DMS114 treated with DMSO at 0.1 percent for 48 hours (cell line): Measurements from ENCODE around the gene MED8.

ENCODE experiments used
- DNase-seq: peaks from one replicate; lab custom pipeline; 2025; ENCODE audit not compliant: unreplicated experiment; lab: John Stamatoyannopoulos, UW

The MED8 gene

DNA sequence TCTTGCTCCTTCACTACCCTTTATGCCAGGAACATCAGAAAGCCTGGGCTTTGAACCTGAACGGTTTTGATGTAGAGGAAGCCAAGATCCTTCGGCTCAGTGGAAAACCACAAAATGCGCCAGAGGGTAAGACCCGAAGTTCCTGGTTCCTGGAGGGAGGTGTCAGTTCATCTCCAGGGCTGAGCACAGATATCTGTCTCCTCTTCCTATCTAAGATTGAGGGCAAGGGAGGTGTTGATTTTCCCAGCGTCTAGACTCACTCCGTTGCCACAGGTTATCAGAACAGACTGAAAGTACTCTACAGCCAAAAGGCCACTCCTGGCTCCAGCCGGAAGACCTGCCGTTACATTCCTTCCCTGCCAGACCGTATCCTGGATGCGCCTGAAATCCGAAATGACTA lies 29.9 kb downstream of the MED8 start:
- no peak for DNase-seq

DNA sequence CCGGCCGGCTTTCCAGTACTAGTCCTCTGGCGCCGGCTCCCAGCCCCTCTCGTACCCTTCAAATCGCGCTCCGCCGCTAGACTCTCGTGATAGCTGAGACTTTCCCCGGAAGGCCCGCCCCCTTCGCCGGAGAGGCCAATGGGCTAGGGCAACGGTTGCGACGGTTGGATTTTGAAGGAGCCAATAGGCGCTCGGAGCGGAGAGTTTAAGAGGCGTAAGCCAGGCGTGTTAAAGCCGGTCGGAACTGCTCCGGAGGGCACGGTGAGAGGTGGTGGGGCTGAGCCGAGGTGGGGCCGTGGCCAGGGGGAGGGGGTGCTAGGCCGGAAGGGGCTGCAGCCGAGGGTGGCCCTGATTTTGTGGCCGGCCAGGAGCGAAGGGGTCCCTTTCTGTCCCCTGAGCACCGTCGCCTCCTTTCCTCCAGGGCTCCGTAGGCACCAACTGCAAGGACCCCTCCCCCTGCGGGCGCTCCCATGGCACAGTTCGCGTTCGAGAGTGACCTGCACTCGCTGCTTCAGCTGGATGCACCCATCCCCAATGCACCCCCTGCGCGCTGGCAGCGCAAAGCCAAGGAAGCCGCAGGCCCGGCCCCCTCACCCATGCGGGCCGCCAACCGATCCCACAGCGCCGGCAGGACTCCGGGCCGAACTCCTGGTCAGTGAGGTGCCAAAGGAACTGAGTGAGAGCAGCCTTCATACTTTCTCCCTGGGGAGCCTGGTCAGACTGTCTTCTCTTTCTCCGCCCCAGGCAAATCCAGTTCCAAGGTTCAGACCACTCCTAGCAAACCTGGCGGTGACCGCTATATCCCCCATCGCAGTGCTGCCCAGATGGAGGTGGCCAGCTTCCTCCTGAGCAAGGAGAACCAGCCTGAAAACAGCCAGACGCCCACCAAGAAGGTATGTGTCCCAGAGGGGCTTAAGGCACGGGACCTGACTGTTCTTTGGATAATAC lies 30.6 kb downstream of the MED8 start, which contains the start of gene CDC20:
TSS of gene CDC20 (plus strand) at position 236 of the 948 bp plus-strand sequence. CDS start at position 471, 235 bp downstream.
- DNase-seq: peak; percentile 98

DNA sequence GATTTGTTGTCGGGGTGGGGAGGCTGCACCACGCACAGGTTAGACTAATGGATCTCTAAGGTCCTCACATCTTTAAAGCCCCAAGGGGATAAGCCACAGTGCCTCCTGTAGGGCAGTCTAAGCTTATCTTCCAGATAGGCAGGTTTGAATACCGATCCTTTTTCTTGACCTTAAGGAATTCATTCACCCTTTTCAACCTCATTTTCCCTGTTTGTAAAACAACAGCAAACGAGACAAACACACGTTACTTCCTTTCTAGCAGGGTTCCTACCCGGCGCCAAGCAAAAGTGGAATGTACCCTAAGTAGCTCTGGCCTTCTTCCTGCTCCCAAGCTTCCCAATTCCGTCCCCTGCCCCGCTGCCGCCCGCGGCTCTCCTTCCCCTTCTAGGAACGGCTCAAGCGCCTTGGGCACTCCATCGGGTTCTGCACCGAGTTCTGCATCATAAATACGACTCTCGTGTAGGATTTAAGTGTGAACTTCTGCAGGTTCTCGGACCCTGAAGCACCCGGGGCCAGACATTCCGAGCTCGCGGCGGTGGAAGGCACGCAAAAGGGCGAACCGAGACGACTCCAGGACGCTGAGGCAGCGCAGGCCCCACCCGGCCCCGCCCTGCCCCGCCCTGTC lies 31.4 kb downstream of the MED8 start:
- DNase-seq: no peak

DNA sequence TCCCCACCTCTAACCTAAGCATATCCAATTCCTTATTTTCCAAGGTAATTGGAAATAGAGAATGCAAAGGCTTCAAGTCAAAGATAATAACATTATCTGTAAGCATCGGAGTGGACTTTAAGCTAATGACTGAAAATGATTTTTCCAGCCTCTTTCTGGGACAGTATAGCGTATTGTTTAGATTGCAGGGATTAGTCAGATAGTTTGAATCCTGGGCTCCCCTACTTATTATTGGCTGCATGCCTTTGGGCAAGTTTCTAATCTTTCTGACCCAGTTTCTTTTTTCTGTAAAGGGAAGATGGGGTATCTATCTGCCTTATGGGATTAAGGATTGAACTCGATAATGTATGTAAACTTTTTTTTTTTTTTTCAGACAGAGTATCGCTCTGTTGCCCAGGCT lies 32.3 kb downstream of the MED8 start:
- DNase-seq: no peak

DNA sequence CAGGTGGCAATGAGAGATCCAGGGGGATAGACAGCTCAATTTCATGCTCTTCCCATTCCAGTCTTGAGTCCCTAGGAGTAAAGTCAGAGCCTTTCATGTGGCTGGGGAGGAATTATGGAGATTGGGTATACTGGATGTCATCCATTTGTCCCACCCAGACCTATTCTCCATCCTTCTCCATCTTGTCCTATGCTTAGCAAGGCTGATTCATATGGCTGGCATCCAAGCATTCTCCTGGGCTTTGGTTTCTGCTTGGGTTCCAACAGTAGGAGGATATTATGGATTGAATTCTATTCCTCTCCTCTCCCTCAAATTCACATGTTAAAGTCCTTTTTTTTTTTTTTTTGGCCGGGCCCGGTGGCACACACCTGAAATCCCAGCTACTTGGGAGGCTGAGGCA lies 34.7 kb downstream of the MED8 start:
- no peak for DNase-seq

DNA sequence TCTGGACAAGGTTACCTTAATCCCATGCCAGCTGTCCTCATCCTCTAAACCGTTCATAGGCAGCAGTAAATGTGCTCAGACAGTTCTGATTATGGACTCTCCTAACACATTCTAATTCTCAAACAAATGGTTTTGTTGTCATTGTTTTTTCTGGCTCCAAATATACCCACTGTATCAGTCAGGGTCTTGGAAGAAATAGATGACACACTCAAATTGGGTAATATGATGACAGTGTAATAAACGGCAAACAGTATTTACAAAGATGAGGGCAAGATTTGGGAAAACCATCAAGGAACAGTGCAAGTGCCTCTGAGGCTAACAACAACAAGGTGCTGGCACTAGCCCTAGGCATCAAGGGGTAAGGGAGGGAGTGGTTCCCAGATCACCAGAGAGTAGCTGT lies 35.1 kb downstream of the MED8 start:
- no peak for DNase-seq

DNA sequence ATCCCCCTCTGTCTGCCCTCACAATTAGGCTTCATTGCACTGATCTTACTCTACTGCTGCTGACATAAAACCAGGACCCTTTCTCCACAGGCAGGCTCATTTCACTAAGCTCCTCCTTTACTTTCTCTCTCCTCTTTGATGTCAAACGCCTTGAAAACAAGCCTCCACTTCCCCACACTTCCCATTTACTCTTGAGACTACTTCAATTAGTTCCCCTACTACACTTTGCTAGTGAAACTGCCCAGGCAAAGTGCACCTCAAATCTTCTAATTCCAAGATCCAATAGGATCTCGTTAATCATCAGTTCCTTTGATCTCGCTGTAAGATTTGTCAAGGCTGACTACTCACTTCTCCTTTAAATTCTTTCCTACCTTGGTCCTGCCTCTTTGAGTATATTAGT lies 36.7 kb downstream of the MED8 start:
- no peak for DNase-seq

DNA sequence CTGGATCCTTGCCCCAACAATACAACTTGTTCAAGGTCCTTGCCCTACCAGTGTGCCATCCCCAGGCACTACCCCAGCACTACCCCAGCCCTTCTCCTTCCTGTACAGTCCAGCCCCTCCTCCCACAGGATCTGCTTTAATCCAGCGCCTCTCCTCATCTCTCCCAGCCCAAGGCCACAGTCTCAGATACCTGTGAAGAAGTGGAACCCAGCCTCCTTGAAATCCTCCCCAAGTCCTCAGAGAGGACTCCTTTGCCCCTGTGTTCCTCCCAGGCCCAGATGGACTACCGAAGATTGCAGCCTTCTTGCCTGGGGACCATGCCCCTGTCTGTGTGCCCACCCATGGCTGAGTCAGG lies 37.3 kb downstream of the MED8 start:
- no peak for DNase-seq

DNA sequence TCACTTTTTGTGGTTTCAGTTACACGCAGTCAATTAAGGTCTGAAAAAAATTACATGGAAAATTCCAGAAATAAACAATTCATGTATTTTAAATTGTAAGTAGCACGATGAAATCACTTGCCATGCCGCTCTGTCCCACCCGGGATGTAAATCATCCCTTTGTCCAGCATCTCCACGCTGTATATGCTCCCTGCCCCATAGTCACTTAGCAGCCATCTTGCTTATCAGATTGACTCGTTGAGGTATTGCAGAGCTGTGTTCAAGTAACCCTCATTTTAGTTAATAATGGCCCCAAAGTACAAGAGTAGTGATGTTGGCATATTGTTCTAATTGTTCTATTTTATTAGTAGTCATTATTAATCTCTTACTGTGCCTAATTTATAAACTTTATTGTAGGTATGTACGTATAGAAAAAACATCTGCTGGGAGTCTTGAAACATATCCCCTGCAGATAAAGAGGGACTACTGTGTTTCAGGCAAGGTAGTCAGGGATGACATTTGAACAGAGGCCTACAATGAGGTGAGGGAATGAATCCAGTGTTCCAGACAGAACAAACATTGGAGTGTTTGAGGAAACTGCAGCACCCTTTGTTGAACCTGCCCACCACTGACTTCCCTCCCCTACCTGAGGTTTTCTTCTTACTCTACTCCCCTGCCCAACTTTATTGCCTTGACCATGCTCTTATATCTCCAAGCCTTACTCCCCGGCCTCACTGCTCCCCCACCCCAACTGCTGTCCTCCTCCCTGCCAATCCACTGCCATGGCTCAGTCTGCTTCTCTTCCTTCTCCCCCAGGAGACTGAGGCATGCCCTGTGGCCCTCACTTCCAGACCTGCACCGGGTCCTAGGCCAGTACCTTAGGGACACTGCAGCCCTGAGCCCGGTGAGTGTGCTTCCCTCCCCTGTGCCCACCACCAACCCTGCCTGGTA lies 37.9 kb downstream of the MED8 start:
- no peak for DNase-seq

DNA sequence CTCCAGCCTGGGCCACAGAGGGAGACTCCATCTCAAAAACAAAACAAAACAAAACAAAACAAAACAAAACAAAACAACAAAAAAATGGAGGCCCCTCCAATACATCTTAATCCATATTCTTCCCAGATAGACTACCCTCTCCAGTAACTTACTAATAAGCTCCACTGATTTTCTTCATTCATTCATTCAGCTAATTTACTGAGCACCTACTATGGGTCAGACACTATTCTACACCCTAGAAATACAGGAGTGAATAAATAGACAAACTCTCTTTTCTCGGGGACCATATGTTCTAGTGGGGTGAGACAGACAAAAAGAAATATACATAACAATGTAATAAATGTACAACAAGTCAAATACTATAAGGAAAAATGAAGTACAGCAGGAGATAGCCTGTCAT lies 38.6 kb downstream of the MED8 start:
- no peak for DNase-seq

DNA sequence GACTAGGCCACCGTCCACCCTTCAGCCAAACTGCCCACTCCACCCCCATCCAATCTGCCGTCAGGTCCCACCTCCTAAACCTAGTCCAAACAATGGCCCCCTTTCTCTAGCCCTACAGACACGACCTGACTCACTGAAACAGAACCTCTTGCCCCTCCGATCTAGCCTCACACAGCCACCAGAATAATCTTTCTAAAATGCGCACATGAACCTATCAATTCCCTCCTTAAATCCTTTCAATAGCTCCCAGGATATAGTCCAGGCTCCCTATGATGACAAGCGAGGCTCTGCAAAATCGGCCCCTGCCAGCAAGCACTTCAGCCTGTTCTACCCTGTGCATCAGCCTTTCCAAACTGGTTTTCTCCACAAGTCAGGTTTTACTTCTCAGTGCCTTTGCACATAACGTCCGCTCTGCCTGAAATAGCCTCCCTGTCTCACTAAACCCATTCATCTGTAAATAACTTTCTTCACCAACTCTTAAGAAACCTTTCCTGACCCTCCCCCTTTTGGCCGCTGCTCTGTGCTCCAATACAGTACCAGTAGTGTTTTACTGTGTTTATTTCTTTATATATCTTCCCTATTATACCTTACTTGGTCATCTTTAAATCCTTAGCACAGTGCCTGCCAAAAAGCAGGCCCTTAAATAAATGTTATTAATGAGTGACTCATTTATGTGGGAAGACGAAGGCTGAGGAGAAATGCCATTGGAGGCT lies 39.9 kb downstream of the MED8 start:
- no peak for DNase-seq

DNA sequence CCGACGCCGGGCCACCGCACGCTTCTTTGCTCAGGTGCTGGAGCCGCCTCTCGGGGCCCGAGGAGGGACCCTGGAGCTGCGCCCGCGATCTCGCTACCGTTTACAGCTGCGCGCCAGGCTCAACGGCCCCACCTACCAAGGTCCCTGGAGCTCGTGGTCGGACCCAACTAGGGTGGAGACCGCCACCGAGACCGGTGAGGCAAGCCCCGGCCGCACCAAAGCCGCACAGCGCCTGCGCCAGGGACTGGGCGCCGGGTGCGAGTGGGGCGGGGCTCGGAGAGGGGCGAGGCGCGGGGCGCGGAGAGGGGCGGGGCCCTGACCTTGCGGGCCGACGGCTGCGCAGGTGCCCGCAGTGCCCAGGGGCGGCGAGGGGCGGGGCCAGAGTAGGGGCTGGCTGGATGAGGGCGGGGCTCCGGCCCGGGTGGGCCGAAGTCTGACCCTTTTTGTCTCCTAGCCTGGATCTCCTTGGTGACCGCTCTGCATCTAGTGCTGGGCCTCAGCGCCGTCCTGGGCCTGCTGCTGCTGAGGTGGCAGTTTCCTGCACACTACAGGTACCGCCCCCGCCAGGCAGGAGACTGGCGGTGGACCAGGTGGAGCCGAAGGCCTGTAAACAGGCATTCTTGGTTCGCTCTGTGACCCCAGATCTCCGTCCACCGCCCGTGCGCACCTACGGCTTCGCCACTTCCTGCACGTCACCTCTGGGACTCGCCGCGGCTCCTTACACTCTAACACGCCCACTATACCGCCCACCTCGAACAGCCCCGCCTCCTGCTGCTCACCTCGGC lies 40.6 kb downstream of the MED8 start:
- peak; percentile 75 for DNase-seq

DNA sequence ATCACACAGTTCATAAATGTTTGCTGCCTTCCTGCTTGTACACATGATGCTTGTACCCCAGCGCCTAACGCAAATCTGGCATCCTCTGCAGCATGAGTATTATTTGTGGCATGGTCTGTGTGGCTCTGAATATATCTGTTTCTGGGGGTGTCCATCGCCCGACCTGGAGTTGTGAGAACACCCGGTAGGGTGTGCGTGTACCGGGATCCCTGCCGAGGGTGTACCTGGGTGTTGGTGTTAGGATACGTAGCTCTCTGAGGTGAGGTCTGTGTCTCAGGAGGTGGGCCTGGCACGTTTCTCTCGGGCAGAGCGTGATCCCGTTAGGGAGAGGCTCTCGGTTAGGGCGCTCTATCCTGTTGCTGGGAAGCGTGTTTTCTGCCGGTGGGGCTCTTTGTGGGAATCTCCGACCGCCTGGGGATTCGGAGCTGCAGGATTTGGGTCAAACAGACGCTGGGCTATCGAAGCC lies 41.2 kb downstream of the MED8 start:
- no peak for DNase-seq

DNA sequence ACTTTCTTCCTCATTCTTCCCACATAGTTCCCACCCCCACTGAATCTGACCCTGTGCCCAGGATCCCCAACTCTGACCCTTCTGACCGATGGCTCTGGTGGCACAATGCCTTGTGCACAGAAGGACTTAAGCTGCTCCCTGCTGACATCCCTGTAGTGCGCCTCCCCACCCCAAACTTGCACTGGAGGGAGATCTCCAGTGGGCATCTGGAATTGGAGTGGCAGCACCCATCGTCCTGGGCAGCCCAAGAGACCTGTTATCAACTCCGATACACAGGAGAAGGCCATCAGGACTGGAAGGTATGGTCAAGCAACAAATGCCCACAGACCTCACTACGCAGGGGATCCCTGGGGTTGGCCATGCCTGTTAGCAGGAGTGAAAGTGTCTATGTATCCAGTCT lies 43.0 kb downstream of the MED8 start:
- no peak for DNase-seq

DNA sequence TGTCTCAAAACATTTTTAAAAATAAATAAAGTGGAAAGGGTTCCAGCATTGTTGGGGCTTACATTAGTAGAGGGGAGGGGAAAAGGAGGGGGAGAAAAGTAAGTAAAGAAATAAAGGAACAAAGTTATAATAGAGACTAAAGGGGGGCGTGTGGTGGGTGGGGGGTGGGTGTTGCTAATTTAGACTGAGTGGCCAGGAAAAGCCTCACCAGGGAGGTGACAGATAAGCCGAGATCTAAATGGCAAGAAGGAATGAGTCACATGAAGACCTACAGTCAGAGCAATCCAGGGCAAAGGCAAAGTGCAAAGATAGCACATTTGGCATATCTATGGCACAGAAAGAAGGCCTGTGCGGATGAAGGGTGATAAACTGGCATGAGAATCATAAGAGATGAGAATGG lies 44.5 kb downstream of the MED8 start:
- DNase-seq: no peak

DNA sequence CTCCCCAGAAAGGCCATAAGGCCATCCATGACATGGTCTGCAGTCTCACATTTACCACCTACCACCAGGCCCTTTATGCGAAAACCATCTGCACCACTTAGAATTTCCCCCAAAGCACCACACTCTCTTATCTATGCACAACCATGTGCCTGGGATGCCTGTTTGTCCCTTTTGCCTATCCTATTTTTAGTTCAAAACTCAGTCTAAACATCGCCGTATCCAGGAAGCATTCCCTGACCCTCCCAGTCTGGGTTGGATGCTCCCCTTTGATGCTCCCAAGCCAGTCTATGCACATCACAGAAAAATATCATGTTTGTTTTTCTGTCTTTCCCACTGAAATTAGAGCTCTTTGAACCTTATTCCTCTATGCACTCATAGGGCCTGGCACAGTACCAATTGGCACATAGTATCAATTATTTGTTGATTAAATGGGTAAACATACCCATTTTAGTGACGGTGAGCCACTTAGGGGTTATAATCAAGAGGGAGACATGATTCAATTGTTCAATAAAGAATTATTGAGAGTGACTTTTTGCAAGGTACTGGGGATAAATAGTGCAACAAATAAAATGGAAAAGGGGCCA lies 45.2 kb downstream of the MED8 start:
- no peak for DNase-seq

DNA sequence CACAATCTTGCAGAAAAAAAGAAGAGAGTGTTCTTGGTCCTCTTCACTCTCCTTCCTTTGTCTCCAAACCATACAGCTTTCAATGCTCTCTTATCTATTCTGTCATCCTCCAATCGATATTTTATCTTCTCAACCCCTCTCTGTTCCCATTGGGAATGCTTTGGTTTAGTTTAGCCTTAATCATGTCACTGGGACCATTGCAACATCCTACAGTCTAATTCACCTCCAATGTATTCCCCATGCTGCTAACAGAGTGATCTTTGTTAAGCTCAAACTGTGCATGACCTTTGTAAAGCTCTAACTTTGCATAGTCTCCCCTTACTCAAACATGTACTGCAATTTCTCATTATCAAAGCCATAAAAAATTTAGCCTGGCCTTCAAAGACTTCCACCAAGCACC lies 49.0 kb downstream of the MED8 start:
- no peak for DNase-seq

DNA sequence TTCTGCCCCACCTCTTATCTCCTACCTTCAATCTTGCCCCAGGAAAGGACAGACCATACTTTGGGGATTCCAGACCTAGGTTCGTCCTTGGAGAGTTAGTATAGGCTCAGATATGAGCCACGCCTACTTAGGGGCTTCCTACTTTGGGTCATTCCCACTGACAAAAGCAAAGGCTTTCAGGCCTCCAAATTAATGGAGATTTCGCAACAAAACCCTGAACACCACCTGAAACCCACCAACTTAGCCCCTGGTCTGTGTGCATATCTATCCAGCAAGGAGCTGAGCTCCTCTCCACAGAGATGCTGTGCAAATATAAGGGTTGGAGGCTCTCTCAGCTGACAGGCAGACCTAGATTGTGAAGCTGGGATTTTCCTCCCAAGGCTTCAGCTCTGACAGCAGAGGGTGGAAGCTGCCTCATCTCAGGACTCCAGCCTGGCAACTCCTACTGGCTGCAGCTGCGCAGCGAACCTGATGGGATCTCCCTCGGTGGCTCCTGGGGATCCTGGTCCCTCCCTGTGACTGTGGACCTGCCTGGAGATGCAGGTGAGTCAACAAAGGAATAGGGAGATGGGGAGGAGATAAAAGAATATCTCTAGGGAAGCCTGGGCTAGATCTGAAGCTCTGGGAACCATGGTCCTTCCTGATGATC lies 49.9 kb downstream of the MED8 start:
- DNase-seq: no peak

DNA sequence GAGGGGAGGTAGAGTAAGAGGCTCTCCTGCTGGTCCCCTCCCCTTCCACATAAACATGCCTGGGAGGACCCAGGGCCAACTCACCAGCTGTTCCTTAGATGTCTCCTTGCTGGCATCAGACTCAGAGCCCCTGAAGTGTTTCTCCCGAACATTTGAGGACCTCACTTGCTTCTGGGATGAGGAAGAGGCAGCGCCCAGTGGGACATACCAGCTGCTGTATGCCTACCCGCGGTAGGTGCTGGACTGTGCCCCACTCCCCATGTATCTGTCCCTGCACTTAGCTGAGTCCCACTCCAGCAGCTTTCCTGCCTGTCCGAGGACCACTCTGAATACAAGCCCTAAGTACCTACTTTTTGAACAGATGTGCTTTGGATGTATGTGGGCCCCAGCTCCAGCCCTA lies 51.6 kb downstream of the MED8 start:
- no peak for DNase-seq
